K562 (cell line): ENCODE measurements around the gene LZTFL1. TPM values are rescaled to one million over a fixed set of nuclear protein-coding genes. Genes with fewer than 3 reads are reported as not detected.

ENCODE experiments used
- ATAC-seq: fragments of 200-7000 bp; cut with Tn5 transposase; 3 replicates; pipeline ENCODE4 v1.9.1; 2020; ENCODE audit warnings: moderate library complexity
- BruUV-seq: library from RNA; stranded (reverse); fragments of 400-500 nt; replicated peaks from 2 replicates; lab custom pipeline; 2021; lab: Mats Ljungman, UMichigan
- CTCF ChIA-PET: fragments of 300-600 bp; formaldehyde crosslinking; extraction: SDS; loops from one replicate; lab custom pipeline; 2021; ENCODE audit warnings: low intra/inter-chr PET ratio; lab: Yijun Ruan, JAX
- POLR2A ChIA-PET: fragments of 300-600, 350-650 bp; sonication (Branson Sonifier 250); formaldehyde crosslinking; extraction: SDS; loops from one replicate; lab custom pipeline; 2021; ENCODE audit warnings: antibody characterized with exemption, inconsistent platforms; lab: Yijun Ruan, JAX
- DNase-seq, 4 experiments: peaks; one replicate each; pipeline versions ENCODE4 v3.0.0 to v3.0.0-alpha.2; 2011 to 2018; ENCODE audit warnings: low spot score in 3 of 4, mixed read lengths in 3 of 4; ENCODE audit errors: extremely low read depth in 1 of 4
- FAIRE-seq: peaks from 2 replicates; lab custom pipeline; 2011; peaks lifted over from hg19 to GRCh38; lab: Jason Lieb, UNC
- H2AFZ ChIP-seq: 2 replicates; pipeline ENCODE4 v1.6.0; 2011; ENCODE audit warnings: low read depth, low read length, control low read depth, inconsistent platforms
- H3K27ac ChIP-seq: fragments of 200-600 bp; 3 replicates; pipeline ENCODE4 v1.8.0; 2011; ENCODE audit warnings: low read depth, mild to moderate bottlenecking, control low read depth, inconsistent platforms, low read length, moderate library complexity, mixed read lengths; ENCODE audit errors: extremely low read depth
- H3K27me3 ChIP-seq, 2 experiments: fragments of 300-600 bp in 1 of 2; 2 replicates in 1 of 2; 3 replicates in 1 of 2; pipeline versions ENCODE4 v1.6.0 to v1.8.0; 2011; ENCODE audit warnings: inconsistent platforms in 2 of 2, low read length in 2 of 2, mild to moderate bottlenecking in 1 of 2, mixed read lengths in 1 of 2, moderate library complexity in 1 of 2; ENCODE audit not compliant: control insufficient read depth in 2 of 2, insufficient read depth in 2 of 2
- H3K36me3 ChIP-seq: fragments of 300-600 bp; 3 replicates; pipeline ENCODE4 v1.8.0; 2011; ENCODE audit warnings: mild to moderate bottlenecking, low read length, inconsistent platforms; ENCODE audit not compliant: control insufficient read depth, insufficient read depth
- H3K4me1 ChIP-seq, 2 experiments: fragments of 200-600 bp in 1 of 2; replicated peaks in 1 of 2; 2 replicates in 1 of 2; 3 replicates in 1 of 2; pipeline versions ENCODE4 v1.5.1 to v1.8.0; 2011; ENCODE audit warnings: inconsistent platforms in 2 of 2, low read length in 2 of 2, mild to moderate bottlenecking in 1 of 2, mixed read lengths in 1 of 2, moderate library complexity in 1 of 2; ENCODE audit not compliant: control insufficient read depth in 2 of 2, insufficient read depth in 2 of 2
- H3K4me2 ChIP-seq: 2 replicates; pipeline ENCODE4 v1.6.1; 2011; ENCODE audit warnings: low read length, control low read depth, inconsistent platforms, mixed read lengths; ENCODE audit not compliant: insufficient read depth
- H3K4me3 ChIP-seq: fragments of 200-600 bp; sonication (generic), shearing (Covaris generic); 2 replicates; pipeline ENCODE4 v1.5.1; 2016; ENCODE audit warnings: control low read depth, inconsistent platforms
- H3K79me2 ChIP-seq: fragments of 200-600 bp; 3 replicates; pipeline ENCODE4 v1.8.0; 2011; ENCODE audit warnings: low read length, inconsistent platforms; ENCODE audit not compliant: control insufficient read depth, insufficient read depth
- H3K9ac ChIP-seq, 2 experiments: 2 replicates each; pipeline versions ENCODE4 v1.6.0 to v1.6.1; 2011; ENCODE audit warnings: low read depth in 2 of 2, low read length in 2 of 2, control low read depth in 1 of 2, inconsistent platforms in 1 of 2, mild to moderate bottlenecking in 1 of 2, mixed read lengths in 1 of 2; ENCODE audit not compliant: insufficient read depth in 1 of 2
- H3K9me1 ChIP-seq: one replicate; pipeline ENCODE4 v1.6.0; 2011; ENCODE audit warnings: inconsistent platforms, mild to moderate bottlenecking, low read length, moderate library complexity; ENCODE audit not compliant: control insufficient read depth, insufficient read depth
- H3K9me3 ChIP-seq: replicated peaks from 2 replicates; pipeline ENCODE4 v1.5.1; 2011; ENCODE audit warnings: low read depth, low read length, inconsistent platforms; ENCODE audit not compliant: control insufficient read depth, insufficient read depth
- H4K20me1 ChIP-seq: replicated peaks from 2 replicates; pipeline ENCODE4 v1.6.1; 2011; ENCODE audit warnings: low read length, inconsistent platforms, mixed read lengths; ENCODE audit not compliant: control insufficient read depth, insufficient read depth
- ATF3 ChIP-seq, 2 experiments: fragments of 450-650 bp in 1 of 2; sonication (generic) in 1 of 2; formaldehyde crosslinking in 1 of 2; IDR thresholded peaks in 1 of 2; conservative IDR thresholded peaks in 1 of 2; 2 replicates each; pipeline versions ENCODE4 v1.6.1 to v1.8.1; 2016 to 2023; ENCODE audit warnings: mild to moderate bottlenecking in 2 of 2, moderate library complexity in 2 of 2, inconsistent platforms in 1 of 2, missing genetic modification reagents in 1 of 2
- CREB1 ChIP-seq, 2 experiments: sonication (generic) in 1 of 2; formaldehyde crosslinking in 1 of 2; IDR thresholded peaks; 2 replicates each; pipeline versions ENCODE4 v1.6.1 to v1.8.0; 2012 to 2022; ENCODE audit warnings: inconsistent platforms in 1 of 2, mild to moderate bottlenecking in 1 of 2, missing genetic modification reagents in 1 of 2, moderate library complexity in 1 of 2
- CREB5 ChIP-seq: fragments of 250-450 bp; sonication (Bioruptor Pico); IDR thresholded peaks from 2 replicates; pipeline ENCODE4 v1.5.0; 2020; ENCODE audit warnings: mild to moderate bottlenecking
- GTF2A2 ChIP-seq: IDR thresholded peaks from 2 replicates; pipeline ENCODE4 v1.6.1; 2016; ENCODE audit warnings: mild to moderate bottlenecking, missing genetic modification characterization, missing compliant biosample characterization
- HDAC1 ChIP-seq, 2 experiments: fragments of 450-650 bp; IDR thresholded peaks; 2 replicates each; pipeline ENCODE4 v1.6.1; 2016 to 2017; ENCODE audit warnings: inconsistent platforms in 1 of 2, mild to moderate bottlenecking in 1 of 2, moderate library complexity in 1 of 2
- HNRNPLL ChIP-seq: fragments of 200-400 bp; formaldehyde crosslinking; IDR thresholded peaks from 2 replicates; pipeline ENCODE4 v1.6.1; 2017; ENCODE audit warnings: low read length, low read depth, mild to moderate bottlenecking; ENCODE audit not compliant: poor library complexity, severe bottlenecking
- ZNF197 ChIP-seq: fragments of 200-800 bp; sonication (Bioruptor generic); IDR thresholded peaks from 2 replicates; pipeline ENCODE4 v1.6.1; 2016; ENCODE audit warnings: low read depth, missing genetic modification characterization, missing compliant biosample characterization
- WGBS: fragments of 100-300 bp; shearing (Covaris generic); methylation state at CpG from one replicate; pipeline ENCODE4 v1.1.6; 2016; ENCODE audit warnings: low coverage, mixed read lengths; ENCODE audit not compliant: insufficient coverage; ENCODE audit errors: missing lambda C conversion rate; 5-methylcytosine and 5-hydroxymethylcytosine counted together
- in situ Hi-C: fragments of 300-500 bp; cut with MboI; formaldehyde crosslinking; loops from 4 replicates; pipeline ENCODE4 v1.15.0; 2018; ENCODE audit warnings: inconsistent platforms, mixed read lengths
- intact Hi-C: fragments of 100-400 bp; cut with micrococcal nuclease; formaldehyde crosslinking; loops from 2 replicates; pipeline ENCODE4 v1.14.2; 2022
- polyA plus RNA-seq, 8 experiments: library from polyadenylated mRNA; depleted of rRNA in 4 of 8; stranded (reverse) in 5 of 8; unstranded in 3 of 8; fragments of >200 nt; fragmentation: Nextera tagmentation in 2 of 8; fragmentation: Illumina TruSeq in 1 of 8; extraction: Ambion mirVana in 2 of 8; extraction: Trizol in 1 of 8; gene quantifications; 2 replicates each; pipeline versions ENCODE4 v1.2.1 to v1.2.3, GENCODE V29; 2011 to 2014; ENCODE audit warnings: inconsistent platforms in 1 of 8, missing spikeins in 1 of 8
- total RNA-seq, 7 experiments: library from RNA; depleted of rRNA in 6 of 7; stranded (reverse); fragments of >200 nt in 6 of 7; fragmentation: Illumina TruSeq in 2 of 7; extraction: Trizol in 2 of 7; gene quantifications; 2 replicates each; pipeline versions ENCODE4 v1.2.1 to v1.2.3, GENCODE V29; 2011 to 2021; ENCODE audit warnings: low replicate concordance in 1 of 7

LZTFL1 gene
- total and polyA plus RNA-seq, 9 of the 15 experiments (the other 6 are each of a cell fraction or from before 2014, with no cell fraction given), result 10.7 to 33.7 (median 15.3) TPM

GRCh38 chr3:45794660-45795059, 47.3 kb downstream of the LZTFL1 start:
- POLR2A ChIA-PET, result interaction anchor here (1.0 to 1.2 kb wide), 2 partner anchors 8 to 20 kb away, joined by 3 read pairs; no protein-coding TSS in a partner anchor
- intact Hi-C loops, result no loop called here
- H3K79me2 ChIP-seq, result no peaks in the 10 kb centered on the region
- no peak overlapping the region for H3K4me3 ChIP-seq
- no peak overlapping the region for H3K4me2 ChIP-seq
- no peak overlapping the region for H3K27ac ChIP-seq
- in situ Hi-C loops, result no loop called here
- CTCF ChIA-PET, result no interaction called here
- no peak for ATAC-seq
- H3K9me3 ChIP-seq, result 0 out of 2 replicates have a peak, but pooled peaks cover 2% of the 10 kb centered on the region
- H3K36me3 ChIP-seq, result no peaks in the 10 kb centered on the region
- no TSS peak for BruUV-seq
- DNase-seq, result no peak
- TF ChIP-seq ATF3 (IDR thresholded peaks at IDR 0.05), result no peak
- TF ChIP-seq ATF3 (CRISPR knock-in tag; conservative IDR thresholded peaks at IDR 0.05), result no peak
- no peak for TF ChIP-seq CREB1 (IDR thresholded peaks at IDR 0.05)
- TF ChIP-seq CREB1 (CRISPR knock-in tag; IDR thresholded peaks at IDR 0.05), result no peak
- no peak for TF ChIP-seq ZNF197
- no peak for TF ChIP-seq HNRNPLL
- TF ChIP-seq HDAC1 (IDR thresholded peaks at IDR 0.05), result no peak
- TF ChIP-seq GTF2A2 (tag), result no peak
- TF ChIP-seq CREB5 (CRISPR knock-in tag), result no peak
- no peaks in the 10 kb centered on the region for H4K20me1 ChIP-seq
- 0% methylated on average over 1 of the region's 1 CpG for WGBS
- H3K9ac ChIP-seq, result no peak overlapping the region
- no peak overlapping the region for H2AFZ ChIP-seq
- peaks cover 51 to 68% of the 10 kb centered on the region in 2 experiments for H3K27me3 ChIP-seq
- no peaks in the 10 kb centered on the region for H3K9me1 ChIP-seq
- no peak for FAIRE-seq
- H3K4me1 ChIP-seq, result peaks cover 0 to 10% of the 10 kb centered on the region in 2 experiments; a peak in 2 of 5 replicates
